Measurements from ENCODE around the gene TMEM144.
"Not testable (repeated sequence)": the region's sequence is repeated elsewhere in the genome, so short reads cannot be mapped to it uniquely, and the experiment has no call there.

Gene TMEM144

DNA sequence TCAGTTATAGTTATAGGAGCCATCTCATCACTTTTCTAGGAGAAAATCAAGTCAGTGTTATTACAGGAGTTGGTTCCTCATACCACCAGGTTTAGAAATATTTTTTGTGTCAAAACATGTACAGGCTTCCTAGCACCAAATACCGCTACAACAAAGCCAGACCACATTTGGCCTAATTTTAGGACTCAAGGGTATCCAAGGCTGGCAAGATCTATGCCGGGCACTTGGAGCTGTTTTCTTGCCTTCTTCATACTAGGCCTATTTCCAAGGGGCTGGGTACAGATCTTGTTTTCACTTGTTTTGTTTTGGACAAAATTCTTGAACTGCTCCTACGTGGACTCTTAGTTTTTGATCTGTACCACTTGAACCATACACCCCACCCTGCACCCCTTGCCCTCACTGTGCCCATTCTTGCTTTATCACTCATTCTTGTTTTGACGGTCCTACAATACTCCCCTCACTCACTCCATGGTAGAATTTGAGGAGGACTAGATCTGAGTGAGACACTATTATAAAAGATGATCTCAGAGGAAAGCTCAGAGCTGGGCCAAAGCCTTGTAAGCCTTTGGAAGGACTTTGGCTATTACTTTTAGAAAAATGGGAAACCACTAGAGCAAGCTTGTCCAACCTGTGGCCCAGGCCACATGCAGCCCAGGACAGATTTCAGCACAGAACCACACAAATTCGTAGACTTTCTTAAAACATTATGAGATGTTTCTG lies 17.7 kb upstream of the TMEM144 start:
- DNase-seq = no peak

DNA sequence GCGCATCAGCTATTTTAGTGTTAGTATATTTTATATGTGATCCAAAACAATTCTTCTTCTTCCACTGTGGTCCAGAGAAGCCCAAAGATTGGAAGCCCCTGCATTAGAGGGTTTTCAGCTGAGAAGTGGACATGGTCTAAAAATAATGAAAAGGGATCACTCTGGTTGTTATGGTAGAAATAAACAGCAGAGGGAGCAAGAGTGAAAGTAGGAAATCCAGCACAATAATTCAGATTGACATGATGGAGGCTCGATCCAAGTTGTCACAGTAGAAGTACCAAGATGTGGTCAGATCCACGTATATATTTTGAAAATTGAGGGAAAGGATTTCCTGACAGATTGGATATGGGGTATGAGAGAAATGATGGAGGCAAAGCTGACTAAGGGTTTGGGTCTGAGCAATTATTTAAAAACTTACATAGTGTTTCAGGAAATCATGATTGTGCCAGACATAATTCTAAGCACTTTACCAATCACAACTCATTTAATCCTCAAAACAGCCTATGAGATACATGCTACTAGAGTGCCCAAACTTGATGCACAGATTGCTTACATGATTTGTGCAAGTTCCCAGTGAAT lies 17.0 kb upstream of the TMEM144 start:
- no peak for DNase-seq

DNA sequence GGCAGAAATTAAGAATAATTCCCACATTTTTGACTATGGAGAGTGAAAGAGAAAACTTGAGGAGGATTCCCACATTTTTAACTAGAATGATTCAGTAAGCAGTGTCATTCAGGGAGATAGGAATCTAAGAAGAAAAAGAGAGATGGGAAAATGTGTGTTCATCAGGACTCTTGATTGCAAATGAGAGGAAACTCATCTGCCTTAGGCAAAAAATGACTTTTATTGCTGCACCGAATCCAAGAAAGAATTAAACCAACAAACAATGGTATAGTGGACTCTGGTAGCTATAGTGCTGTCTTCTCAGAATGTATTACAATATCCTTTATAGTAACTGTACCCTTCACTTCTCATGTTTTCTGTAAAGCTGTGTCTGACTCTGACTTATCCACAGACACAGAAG lies 15.0 kb upstream of the TMEM144 start:
- no peak for DNase-seq

DNA sequence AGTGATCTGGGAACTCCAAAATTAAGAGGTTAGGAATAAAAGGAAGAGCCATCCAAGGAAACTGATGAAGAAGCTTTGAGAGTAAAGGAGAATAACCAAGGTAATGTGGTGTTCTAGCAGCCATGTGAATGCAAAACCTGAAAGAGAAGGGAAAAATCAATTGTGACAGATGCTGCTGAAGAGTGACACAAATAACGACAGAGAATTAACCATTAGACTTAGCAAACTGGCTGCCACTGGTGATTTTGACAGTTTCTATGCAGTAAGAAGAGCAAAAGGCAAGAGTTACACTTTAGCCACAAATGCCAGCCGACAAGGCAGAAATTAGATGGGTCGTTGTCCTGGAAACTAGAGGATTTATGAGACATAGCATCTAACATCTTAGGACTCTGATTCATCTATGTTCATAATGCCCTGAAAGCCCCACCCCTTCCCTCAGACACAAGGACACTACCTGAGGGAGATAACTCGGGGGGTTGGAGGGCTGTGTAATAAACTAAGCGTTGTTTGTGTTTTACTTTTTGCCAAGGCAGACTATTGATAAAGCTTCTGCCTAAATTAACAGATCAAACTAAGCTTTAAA lies 13.0 kb upstream of the TMEM144 start:
- DNase-seq = no peak

DNA sequence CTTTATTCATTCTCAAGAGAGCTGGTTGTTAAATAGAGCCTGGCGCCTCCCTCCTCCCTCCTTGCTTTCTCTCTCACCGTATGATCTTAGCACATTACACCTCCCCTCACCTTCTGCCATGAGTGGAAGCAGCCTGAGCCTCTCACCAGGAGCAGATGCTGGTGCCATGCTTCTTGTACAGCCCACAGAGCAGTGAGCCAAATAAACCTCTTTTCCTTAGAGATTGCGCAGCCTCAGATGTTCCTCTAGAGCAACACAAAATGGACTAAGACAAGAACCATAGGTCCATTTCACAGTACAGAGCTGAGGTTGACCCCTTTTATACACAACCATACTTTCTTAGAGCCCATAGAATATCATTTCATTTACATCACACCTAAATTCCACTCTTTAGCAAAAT lies 10.1 kb upstream of the TMEM144 start:
- DNase-seq = no peak

GRCh38 chr4:158201322-158201721 lies 9.0 kb upstream of the TMEM144 start:
- no peak for DNase-seq

GRCh38 chr4:158201876-158202275 lies 8.4 kb upstream of the TMEM144 start:
- no peak for DNase-seq

GRCh38 chr4:158202481-158202880 lies 7.8 kb upstream of the TMEM144 start:
- no peak for DNase-seq

- no peak for DNase-seq
Measured at GRCh38 chr4:158203436-158203835, 6.8 kb upstream of the TMEM144 start.

GRCh38 chr4:158203929-158204328 lies 6.4 kb upstream of the TMEM144 start:
- no peak for DNase-seq

GRCh38 chr4:158208963-158209640 lies 1.2 kb upstream of the TMEM144 start:
- no peak for DNase-seq

DNA sequence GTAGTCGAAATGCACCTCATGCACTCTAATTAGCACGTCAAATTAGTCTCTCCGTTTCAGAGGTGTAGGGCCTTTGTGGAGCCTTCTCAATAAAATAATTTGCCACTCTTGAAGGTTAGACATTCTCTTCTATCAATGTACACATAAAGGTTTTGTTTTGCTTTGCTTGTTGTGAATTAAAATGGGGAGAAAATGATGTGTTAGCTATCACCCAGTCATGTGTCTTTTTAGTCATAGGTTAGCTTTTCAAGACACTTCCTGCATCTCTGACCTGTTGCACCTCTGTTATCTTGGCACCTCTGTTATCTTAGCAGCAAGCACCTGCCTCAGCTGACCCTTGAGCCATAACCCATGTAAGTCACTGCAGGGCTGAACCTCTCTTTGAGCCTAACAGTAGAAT lies 936 bp downstream of the TMEM144 start:
- no peak for DNase-seq

- no peak for DNase-seq
Measured at GRCh38 chr4:158213466-158213865, 3.2 kb downstream of the TMEM144 start.

DNA sequence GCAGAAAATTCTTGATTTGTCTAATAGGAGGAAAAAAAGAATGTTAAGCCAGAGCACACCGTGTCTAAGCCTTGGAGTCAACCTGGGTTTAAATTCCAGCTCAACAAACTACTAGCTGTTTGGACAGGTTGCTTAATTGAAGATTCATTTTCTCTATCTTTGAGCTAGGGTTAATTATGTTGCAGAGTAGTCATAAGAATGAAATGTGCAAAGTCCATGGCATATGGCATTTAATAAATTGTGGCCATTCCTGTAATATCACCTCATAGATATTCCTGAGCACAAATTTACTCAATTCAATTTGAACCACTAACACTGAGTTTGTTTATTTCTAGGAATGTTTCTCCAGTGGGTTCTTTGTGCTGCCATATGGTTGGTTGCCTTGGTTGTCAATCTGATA lies 4.6 kb downstream of the TMEM144 start:
- DNase-seq = no peak

DNA sequence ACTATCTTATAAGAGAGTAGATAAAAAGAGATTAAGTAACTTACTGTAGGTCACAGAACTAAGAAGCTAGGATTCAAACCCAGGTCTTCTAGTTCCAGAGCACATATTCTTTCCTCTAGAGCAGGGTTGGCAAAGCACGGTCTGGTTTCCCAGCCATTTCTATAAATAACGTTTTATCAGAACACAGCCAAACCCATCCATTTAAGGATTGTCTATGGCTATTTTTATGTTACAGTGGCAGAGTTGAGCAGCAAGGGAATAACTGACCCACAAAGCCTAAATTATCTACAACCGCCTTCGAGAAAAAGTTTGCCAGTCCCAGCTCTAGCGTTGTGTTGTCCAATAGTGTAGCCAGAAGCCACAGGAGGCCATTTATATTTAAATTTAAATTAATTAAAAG lies 7.5 kb downstream of the TMEM144 start:
- no peak for DNase-seq

DNA sequence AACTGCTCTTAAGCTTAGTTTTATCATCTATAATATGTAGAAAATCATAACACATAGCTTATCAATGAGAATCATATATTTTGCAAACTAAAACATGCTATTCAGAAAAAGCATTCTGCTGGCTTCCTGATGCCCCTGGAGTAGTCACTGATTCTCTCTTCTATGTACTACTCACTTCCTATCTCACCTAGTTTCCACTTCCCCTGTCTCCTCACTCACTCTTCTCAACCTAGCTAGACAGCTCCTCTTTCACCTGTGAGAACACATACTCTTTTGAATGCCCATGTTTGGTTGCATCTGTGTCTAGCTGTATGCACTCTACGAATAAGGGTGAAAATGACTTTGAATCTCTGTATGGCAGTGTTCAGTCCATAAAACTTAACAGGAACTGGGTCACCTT lies 9.3 kb downstream of the TMEM144 start:
- no peak for DNase-seq

DNA sequence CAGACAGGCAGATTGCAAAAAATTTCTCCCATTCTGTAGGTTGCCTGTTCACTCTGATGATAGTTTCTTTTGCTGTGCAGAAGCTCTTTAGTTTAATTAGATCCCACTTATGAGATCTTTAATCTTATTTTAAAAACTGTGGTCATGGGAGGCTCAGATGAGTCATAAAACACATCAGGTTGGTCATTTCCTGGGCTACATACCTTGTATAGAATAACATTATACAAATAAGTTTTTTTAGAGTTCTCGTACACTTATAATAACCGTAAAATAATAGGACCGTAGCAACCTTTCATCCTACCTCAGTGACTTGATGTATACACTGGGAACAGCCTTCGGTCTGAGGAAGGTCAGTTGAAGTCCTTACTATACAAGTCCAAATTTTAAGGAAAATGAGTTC lies 14.0 kb downstream of the TMEM144 start:
- DNase-seq = not testable (repeated sequence)

GRCh38 chr4:158224999-158225398 lies 14.7 kb downstream of the TMEM144 start:
- not testable (repeated sequence) for DNase-seq

DNA sequence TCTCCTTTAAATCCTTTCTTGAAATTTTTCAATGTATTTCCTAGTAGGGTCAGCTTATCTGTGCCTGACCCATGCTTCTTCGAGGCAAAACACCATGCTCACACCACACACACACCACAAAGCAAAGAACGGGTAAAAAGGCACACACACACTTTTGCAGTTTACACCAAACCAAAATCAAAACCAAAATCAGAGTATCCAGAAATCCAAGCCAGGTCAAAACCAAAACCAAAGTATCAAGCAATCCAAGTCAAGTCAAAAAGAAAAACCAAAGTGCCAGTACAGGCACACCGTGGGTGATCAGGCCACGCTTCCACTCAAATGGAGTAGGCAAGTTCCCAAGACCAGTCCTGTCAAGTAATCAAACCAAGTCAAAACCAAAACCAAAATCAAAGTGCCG lies 17.6 kb downstream of the TMEM144 start:
- not testable (repeated sequence) for DNase-seq

DNA sequence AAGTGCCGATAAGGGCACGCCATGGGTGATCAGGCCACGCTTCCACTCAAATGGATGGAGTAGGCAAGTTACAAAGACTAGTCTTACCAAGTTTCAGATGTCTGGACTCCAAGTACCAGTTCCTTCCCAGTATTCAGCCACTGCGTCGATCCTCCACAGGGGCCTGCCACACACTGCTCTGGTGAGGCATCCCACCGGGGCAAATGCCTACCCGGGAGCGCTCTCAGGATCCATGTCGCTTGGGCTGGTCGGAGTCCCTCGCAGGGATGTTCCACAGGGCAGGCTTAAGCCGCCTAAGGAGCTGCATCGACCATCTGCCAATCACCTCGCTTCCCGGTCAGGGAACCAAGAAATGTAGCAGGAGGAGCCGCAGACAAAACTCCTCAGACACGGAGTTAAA lies 18.1 kb downstream of the TMEM144 start:
- not testable (repeated sequence) for DNase-seq

- DNase-seq = no peak
Measured at GRCh38 chr4:158229768-158230167, 19.5 kb downstream of the TMEM144 start.

- no peak for DNase-seq
Measured at GRCh38 chr4:158234671-158235070, 24.4 kb downstream of the TMEM144 start.

- DNase-seq = no peak
Measured at GRCh38 chr4:158236304-158237030, 26.2 kb downstream of the TMEM144 start.

All from stimulated activated CD4-positive, alpha-beta T cell treated with anti-CD3 and anti-CD28 coated beads, Interleukin-4, amount 100 ng/mL, for 1 hour (primary cell).